GM12891 (cell line): ENCODE results near the gene ABL1.

ENCODE experiments used
- DNase-seq: peaks from one replicate; pipeline ENCODE4 v3.0.0; 2011; ENCODE audit warnings: low spot score; ENCODE audit not compliant: insufficient read length
- FAIRE-seq: peaks from 2 replicates; lab custom pipeline; 2011; peaks lifted over from hg19 to GRCh38; lab: Jason Lieb, UNC
- PAX5 ChIP-seq: IDR thresholded peaks from 2 replicates; pipeline ENCODE4 v1.6.1; 2011; ENCODE audit warnings: low read length, moderate library complexity, mild to moderate bottlenecking; ENCODE audit not compliant: insufficient read depth, severe bottlenecking
- POLR2A ChIP-seq: IDR thresholded peaks from 2 replicates; pipeline ENCODE4 v1.6.1; 2011; ENCODE audit warnings: low read depth, low read length, control low read depth
- POLR2AphosphoS5 ChIP-seq: IDR thresholded peaks from 2 replicates; pipeline ENCODE4 v1.6.1; 2011; ENCODE audit warnings: low read depth, low read length, control low read depth
- SPI1 ChIP-seq: IDR thresholded peaks from 2 replicates; pipeline ENCODE4 v1.6.1; 2011; ENCODE audit warnings: low read depth, low read length, control low read depth

ABL1 gene

GRCh38 chr9:130936285-130937117, 101.4 kb downstream of the ABL1 start:
- no peak for DNase-seq
- no peak for FAIRE-seq
- no peak for TF ChIP-seq POLR2AphosphoS5
- TF ChIP-seq POLR2A: no peak
- TF ChIP-seq PAX5: no peak
- no peak for TF ChIP-seq SPI1
